Mesenchymal stem cell (in vitro differentiated cells and primary cell): ENCODE measurements around the gene CCDC120.

Experiments
- DNase-seq: peaks from one replicate; pipeline ENCODE4 v3.0.0-alpha.2; 2013
- H2AFZ ChIP-seq: one replicate; pipeline ENCODE4 v1.6.1; 2013; ENCODE audit warnings: low read depth, mild to moderate bottlenecking, control low read depth, inconsistent platforms, low read length, moderate library complexity
- H2AK5ac ChIP-seq: 2 replicates; pipeline ENCODE4 v1.6.1; 2013; ENCODE audit warnings: low read length, moderate library complexity, mild to moderate bottlenecking, inconsistent platforms; ENCODE audit not compliant: severe bottlenecking
- H2BK120ac ChIP-seq: one replicate; pipeline ENCODE4 v1.6.1; 2013; ENCODE audit warnings: low read depth, mild to moderate bottlenecking, inconsistent platforms, low read length, moderate library complexity
- H2BK12ac ChIP-seq, 2 experiments: one replicate each; pipeline ENCODE4 v1.6.1; 2013; ENCODE audit warnings: inconsistent platforms in 2 of 2, low read length in 2 of 2, mild to moderate bottlenecking in 2 of 2, moderate library complexity in 2 of 2, control low read depth in 1 of 2
- H2BK15ac ChIP-seq: one replicate; pipeline ENCODE4 v1.6.1; 2013; ENCODE audit warnings: mild to moderate bottlenecking, low read depth, inconsistent platforms; ENCODE audit not compliant: poor library complexity, severe bottlenecking
- H2BK5ac ChIP-seq: 2 replicates; pipeline ENCODE4 v1.6.1; 2013; ENCODE audit warnings: low read depth, mild to moderate bottlenecking, low read length, control low read depth, inconsistent platforms; ENCODE audit not compliant: poor library complexity, severe bottlenecking
- H3K14ac ChIP-seq, 2 experiments: one replicate each; pipeline ENCODE4 v1.6.1; 2013; ENCODE audit warnings: inconsistent platforms in 2 of 2, low read length in 2 of 2, control low read depth in 1 of 2, mild to moderate bottlenecking in 1 of 2, moderate library complexity in 1 of 2
- H3K18ac ChIP-seq, 2 experiments: one replicate each; pipeline ENCODE4 v1.6.1; 2013; ENCODE audit warnings: inconsistent platforms in 2 of 2, low read length in 2 of 2, control low read depth in 1 of 2, low read depth in 1 of 2, mild to moderate bottlenecking in 1 of 2
- H3K23ac ChIP-seq, 2 experiments: one replicate each; pipeline ENCODE4 v1.6.1; 2013; ENCODE audit warnings: inconsistent platforms in 2 of 2, low read length in 2 of 2, mild to moderate bottlenecking in 2 of 2, moderate library complexity in 2 of 2, control low read depth in 1 of 2
- H3K27ac ChIP-seq: 2 replicates; pipeline ENCODE4 v1.5.1; 2013; ENCODE audit warnings: mild to moderate bottlenecking, moderate library complexity, low read length, control low read depth, inconsistent platforms; ENCODE audit not compliant: poor library complexity, severe bottlenecking
- H3K27me3 ChIP-seq, 2 experiments: 2 replicates each; pipeline versions ENCODE4 v1.6.1 to v1.7.0; 2013; ENCODE audit warnings: low read length in 2 of 2, mild to moderate bottlenecking in 2 of 2, moderate library complexity in 2 of 2, control low read depth in 1 of 2, inconsistent platforms in 1 of 2; ENCODE audit not compliant: control insufficient read depth in 1 of 2, insufficient read depth in 1 of 2
- H3K36me3 ChIP-seq, 2 experiments: 2 replicates each; pipeline versions ENCODE4 v1.6.1 to v1.7.0; 2013; ENCODE audit warnings: low read length in 2 of 2, control low read depth in 1 of 2, inconsistent platforms in 1 of 2, low read depth in 1 of 2, mild to moderate bottlenecking in 1 of 2; ENCODE audit not compliant: insufficient read depth in 2 of 2, control insufficient read depth in 1 of 2
- H3K4ac ChIP-seq, 2 experiments: one replicate each; pipeline ENCODE4 v1.6.1; 2013; ENCODE audit warnings: inconsistent platforms in 2 of 2, low read length in 2 of 2, mild to moderate bottlenecking in 2 of 2, moderate library complexity in 2 of 2, control low read depth in 1 of 2, low read depth in 1 of 2
- H3K4me1 ChIP-seq: 2 replicates; pipeline ENCODE4 v1.6.1; 2013; ENCODE audit warnings: low read depth, low read length, control low read depth; ENCODE audit not compliant: control insufficient read depth, insufficient read depth
- H3K4me2 ChIP-seq: 2 replicates; pipeline ENCODE4 v1.6.1; 2013; ENCODE audit warnings: low read length, mild to moderate bottlenecking, inconsistent platforms; ENCODE audit not compliant: poor library complexity, severe bottlenecking
- H3K4me3 ChIP-seq, 2 experiments: 2 replicates each; pipeline versions ENCODE4 v1.5.1 to v1.7.0; 2013; ENCODE audit warnings: low read length in 2 of 2, mild to moderate bottlenecking in 2 of 2, control low read depth in 1 of 2, low read depth in 1 of 2; ENCODE audit not compliant: insufficient read depth in 1 of 2
- H3K79me1 ChIP-seq: replicated peaks from 2 replicates; pipeline ENCODE4 v1.6.1; 2013; ENCODE audit warnings: mild to moderate bottlenecking, control low read depth, low read length, inconsistent platforms; ENCODE audit not compliant: poor library complexity, severe bottlenecking
- H3K9ac ChIP-seq: 2 replicates; pipeline ENCODE4 v1.7.0; 2013; ENCODE audit warnings: mild to moderate bottlenecking, low read length, moderate library complexity
- H3K9me3 ChIP-seq: 2 replicates; pipeline ENCODE4 v1.7.0; 2013; ENCODE audit warnings: mild to moderate bottlenecking, low read length; ENCODE audit not compliant: control insufficient read depth
- H4K8ac ChIP-seq: one replicate; pipeline ENCODE4 v1.6.1; 2013; ENCODE audit warnings: inconsistent platforms, mild to moderate bottlenecking, low read length, moderate library complexity
- H4K91ac ChIP-seq: one replicate; pipeline ENCODE4 v1.6.1; 2013; ENCODE audit warnings: mild to moderate bottlenecking, low read length, inconsistent platforms
- WGBS: methylation state at CpG from one replicate; pipeline ENCODE4 v1.1.7; 2013; ENCODE audit warnings: mixed read lengths; 5-methylcytosine and 5-hydroxymethylcytosine counted together

Gene CCDC120

GRCh38 chrX:49059681-49060085, 884 bp downstream of the CCDC120 start:
- no peak overlapping the region for H2BK12ac ChIP-seq
- DNase-seq = no peak
- H3K9me3 ChIP-seq = no peaks in the 10 kb centered on the region
- H2AFZ ChIP-seq = no peak overlapping the region
- H3K4ac ChIP-seq = no peak overlapping the region
- no peak overlapping the region for H4K91ac ChIP-seq
- no peak overlapping the region for H3K14ac ChIP-seq
- H3K27me3 ChIP-seq = peaks cover 0 to 8% of the 10 kb centered on the region in 2 experiments
- no peak overlapping the region for H2BK15ac ChIP-seq
- no peak overlapping the region for H3K27ac ChIP-seq
- no peak overlapping the region for H2AK5ac ChIP-seq
- H3K79me1 ChIP-seq = peaks cover 24% of the 10 kb centered on the region
- no peak overlapping the region for H4K8ac ChIP-seq
- no peak overlapping the region for H3K4me3 ChIP-seq
- H2BK5ac ChIP-seq = no peak overlapping the region
- H3K9ac ChIP-seq = no peak overlapping the region
- no peak overlapping the region for H3K18ac ChIP-seq
- no peak overlapping the region for H2BK120ac ChIP-seq
- H3K4me2 ChIP-seq = no peak overlapping the region
- 82% methylated on average over 4 of the region's 10 CpGs for WGBS
- peaks cover 0 to 25% of the 10 kb centered on the region in 2 experiments for H3K36me3 ChIP-seq
- H3K4me1 ChIP-seq = peaks cover 5% of the 10 kb centered on the region
- no peak overlapping the region for H3K23ac ChIP-seq

- Histone ChIP-seq H2BK15ac (no peak overlapping the region), H4K91ac (no peak overlapping the region), H3K36me3 (peaks cover 0 to 38% of the 10 kb centered on the region in 2 experiments), H3K9ac (no peak overlapping the region), H3K18ac (no peak overlapping the region), H4K8ac (no peak overlapping the region), H2BK12ac (no peak overlapping the region), H3K23ac (no peak overlapping the region), H3K9me3 (no peaks in the 10 kb centered on the region), H3K4me1 (peaks cover 4% of the 10 kb centered on the region), H2AFZ (no peak overlapping the region), H3K27ac (no peak overlapping the region), H3K4me3 (no peak overlapping the region), H3K4me2 (no peak overlapping the region), H3K14ac (no peak overlapping the region), H2BK5ac (no peak overlapping the region), H3K27me3 (peaks cover 0 to 8% of the 10 kb centered on the region in 2 experiments), H3K79me1 (peaks cover 24% of the 10 kb centered on the region), H2BK120ac (no peak overlapping the region), H3K4ac (no peak overlapping the region), H2AK5ac (no peak overlapping the region)
- DNase-seq = no peak
- 100% methylated on average over 1 of the region's 3 CpGs for WGBS
These were observed 2.1 kb downstream of the CCDC120 start for GRCh38 chrX:49060914-49061313.

DNA sequence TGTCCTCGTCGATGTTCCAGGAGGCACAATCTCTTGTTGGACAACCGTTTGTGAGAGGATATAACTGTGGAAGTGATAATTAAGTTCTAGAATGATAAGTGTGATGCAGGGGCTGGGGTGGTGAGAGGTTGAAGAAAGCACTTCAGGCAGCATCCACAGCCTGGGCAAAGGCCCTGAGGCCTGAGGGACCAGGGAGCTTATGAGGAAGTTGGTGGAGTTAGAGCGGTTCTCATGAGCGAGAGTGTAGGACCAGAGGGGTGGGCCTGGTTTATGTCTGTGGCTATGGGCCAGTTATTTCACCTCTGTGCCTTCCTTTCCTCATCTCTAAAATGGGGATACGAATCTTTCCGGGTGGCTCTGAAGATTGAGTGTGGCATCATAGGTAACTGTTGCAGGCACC, 2.7 kb downstream of the CCDC120 start:
- Histone ChIP-seq H3K79me1 (peaks cover 24% of the 10 kb centered on the region), H3K9me3 (no peaks in the 10 kb centered on the region), H3K4me3 (no peak overlapping the region), H2BK5ac (no peak overlapping the region), H3K27ac (no peak overlapping the region), H4K91ac (no peak overlapping the region), H2BK120ac (no peak overlapping the region), H3K9ac (no peak overlapping the region), H3K23ac (no peak overlapping the region), H3K18ac (no peak overlapping the region), H3K4ac (no peak overlapping the region), H3K4me1 (peaks cover 4% of the 10 kb centered on the region), H3K14ac (no peak overlapping the region), H2BK15ac (no peak overlapping the region), H4K8ac (no peak overlapping the region), H3K4me2 (no peak overlapping the region), H3K36me3 (peaks cover 3 to 39% of the 10 kb centered on the region in 2 experiments), H2AK5ac (no peak overlapping the region), H2BK12ac (no peak overlapping the region), H2AFZ (no peak overlapping the region), H3K27me3 (peaks cover 0 to 8% of the 10 kb centered on the region in 2 experiments)
- DNase-seq = no peak
- WGBS = 81% methylated on average over 3 of the region's 7 CpGs

DNA sequence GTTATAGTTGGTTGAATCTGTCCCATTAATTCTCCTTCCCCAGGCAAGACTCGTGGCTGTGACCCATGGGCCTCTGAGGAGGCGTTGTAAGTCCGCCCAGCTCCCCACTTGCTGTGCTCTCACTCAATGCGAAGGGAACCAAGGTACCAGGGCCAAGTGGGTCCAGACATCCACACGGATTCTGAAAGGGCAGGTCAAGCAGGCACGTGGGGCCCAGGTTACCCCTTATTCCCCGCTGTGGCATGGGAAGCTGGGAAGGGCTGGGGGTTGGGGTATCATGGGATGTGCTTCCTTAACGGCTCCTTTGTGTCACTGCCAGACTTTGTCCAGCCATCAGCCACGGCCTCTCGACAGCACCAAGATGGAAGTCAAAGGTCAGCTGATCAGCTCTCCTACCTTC, 3.1 kb downstream of the CCDC120 start:
- 95% methylated on average over 9 of the region's 10 CpGs for WGBS
- Histone ChIP-seq H3K79me1 (peaks cover 24% of the 10 kb centered on the region), H3K36me3 (peaks cover 7 to 43% of the 10 kb centered on the region in 2 experiments)

More for the DNA sequence above, 3.1 kb downstream of the CCDC120 start:
- H2AFZ ChIP-seq = no peak overlapping the region
- H4K8ac ChIP-seq = no peak overlapping the region
- H3K9ac ChIP-seq = no peak overlapping the region
- H2AK5ac ChIP-seq = no peak overlapping the region
- H3K27me3 ChIP-seq = peaks cover 0 to 8% of the 10 kb centered on the region in 2 experiments
- no peaks in the 10 kb centered on the region for H3K9me3 ChIP-seq
- H2BK15ac ChIP-seq = no peak overlapping the region
- no peak overlapping the region for H3K18ac ChIP-seq
- H3K4me1 ChIP-seq = peaks cover 4% of the 10 kb centered on the region
- H2BK120ac ChIP-seq = no peak overlapping the region
- no peak overlapping the region for H3K27ac ChIP-seq
- no peak overlapping the region for H4K91ac ChIP-seq
- no peak for DNase-seq
- H3K14ac ChIP-seq = no peak overlapping the region
- no peak overlapping the region for H2BK12ac ChIP-seq
- no peak overlapping the region for H3K4me2 ChIP-seq
- H3K4ac ChIP-seq = no peak overlapping the region
- H2BK5ac ChIP-seq = no peak overlapping the region
- H3K4me3 ChIP-seq = no peak overlapping the region
- no peak overlapping the region for H3K23ac ChIP-seq
